Measurements from ENCODE around the gene MX1.

Gene MX1

DNA sequence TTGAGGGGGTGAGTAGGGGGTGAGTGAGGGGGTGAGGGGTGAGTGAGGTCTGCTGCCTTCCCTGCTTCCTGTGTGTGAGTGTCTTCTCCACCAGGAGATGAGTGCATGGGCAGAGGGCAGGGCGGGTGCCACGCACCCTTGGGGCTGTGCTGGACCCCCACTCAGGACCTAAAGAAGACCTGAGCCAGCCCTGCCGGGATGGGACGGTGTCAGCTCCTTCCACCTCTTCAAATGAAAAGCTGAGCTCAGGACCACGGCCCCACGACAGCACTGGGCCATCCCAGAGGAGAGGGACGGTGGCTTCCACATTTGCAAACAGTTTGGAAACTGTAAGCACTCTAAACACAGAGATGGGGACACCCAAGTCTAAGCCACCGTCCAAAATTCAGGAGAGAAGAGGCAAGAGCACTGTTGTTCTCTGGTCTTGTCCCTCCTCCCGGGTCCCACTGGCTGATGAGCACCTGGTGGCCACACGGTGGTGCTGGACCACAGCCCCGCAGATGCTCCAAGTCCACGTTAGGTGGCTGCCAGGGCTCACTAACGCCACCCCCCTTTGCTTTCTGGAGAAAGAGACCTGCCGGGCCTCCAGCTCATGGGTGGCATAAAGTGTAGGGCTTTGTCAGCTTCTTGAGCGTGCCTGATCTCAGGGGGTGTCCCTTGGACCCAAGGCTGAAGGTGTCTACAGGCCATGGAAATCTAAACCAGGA is 49.8 kb downstream of the MX1 start:
- peak in 1 of 2 experiments; percentile 5 for DNase-seq (ENCODE audit: low read depth in 1 of 2, low spot score in 1 of 2)
- no peak overlapping the region for H3K27ac ChIP-seq (replicated peaks)
- H3K4me3 ChIP-seq (replicated peaks; ENCODE audit: insufficient read depth, low read length) = no peak overlapping the region
- peaks cover 4% of the 10 kb centered on the region for H3K27me3 ChIP-seq (ENCODE audit: insufficient read depth, poor library complexity, severe bottlenecking)
- TF ChIP-seq, protein P1, sequence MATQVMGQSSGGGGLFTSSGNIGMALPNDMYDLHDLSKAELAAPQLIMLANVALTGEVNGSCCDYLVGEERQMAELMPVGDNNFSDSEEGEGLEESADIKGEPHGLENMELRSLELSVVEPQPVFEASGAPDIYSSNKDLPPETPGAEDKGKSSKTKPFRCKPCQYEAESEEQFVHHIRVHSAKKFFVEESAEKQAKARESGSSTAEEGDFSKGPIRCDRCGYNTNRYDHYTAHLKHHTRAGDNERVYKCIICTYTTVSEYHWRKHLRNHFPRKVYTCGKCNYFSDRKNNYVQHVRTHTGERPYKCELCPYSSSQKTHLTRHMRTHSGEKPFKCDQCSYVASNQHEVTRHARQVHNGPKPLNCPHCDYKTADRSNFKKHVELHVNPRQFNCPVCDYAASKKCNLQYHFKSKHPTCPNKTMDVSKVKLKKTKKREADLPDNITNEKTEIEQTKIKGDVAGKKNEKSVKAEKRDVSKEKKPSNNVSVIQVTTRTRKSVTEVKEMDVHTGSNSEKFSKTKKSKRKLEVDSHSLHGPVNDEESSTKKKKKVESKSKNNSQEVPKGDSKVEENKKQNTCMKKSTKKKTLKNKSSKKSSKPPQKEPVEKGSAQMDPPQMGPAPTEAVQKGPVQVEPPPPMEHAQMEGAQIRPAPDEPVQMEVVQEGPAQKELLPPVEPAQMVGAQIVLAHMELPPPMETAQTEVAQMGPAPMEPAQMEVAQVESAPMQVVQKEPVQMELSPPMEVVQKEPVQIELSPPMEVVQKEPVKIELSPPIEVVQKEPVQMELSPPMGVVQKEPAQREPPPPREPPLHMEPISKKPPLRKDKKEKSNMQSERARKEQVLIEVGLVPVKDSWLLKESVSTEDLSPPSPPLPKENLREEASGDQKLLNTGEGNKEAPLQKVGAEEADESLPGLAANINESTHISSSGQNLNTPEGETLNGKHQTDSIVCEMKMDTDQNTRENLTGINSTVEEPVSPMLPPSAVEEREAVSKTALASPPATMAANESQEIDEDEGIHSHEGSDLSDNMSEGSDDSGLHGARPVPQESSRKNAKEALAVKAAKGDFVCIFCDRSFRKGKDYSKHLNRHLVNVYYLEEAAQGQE (IDR thresholded peaks at IDR 0.05; ENCODE audit: insufficient replicate concordance, low read depth) = no peak
- TF ChIP-seq, protein P2, sequence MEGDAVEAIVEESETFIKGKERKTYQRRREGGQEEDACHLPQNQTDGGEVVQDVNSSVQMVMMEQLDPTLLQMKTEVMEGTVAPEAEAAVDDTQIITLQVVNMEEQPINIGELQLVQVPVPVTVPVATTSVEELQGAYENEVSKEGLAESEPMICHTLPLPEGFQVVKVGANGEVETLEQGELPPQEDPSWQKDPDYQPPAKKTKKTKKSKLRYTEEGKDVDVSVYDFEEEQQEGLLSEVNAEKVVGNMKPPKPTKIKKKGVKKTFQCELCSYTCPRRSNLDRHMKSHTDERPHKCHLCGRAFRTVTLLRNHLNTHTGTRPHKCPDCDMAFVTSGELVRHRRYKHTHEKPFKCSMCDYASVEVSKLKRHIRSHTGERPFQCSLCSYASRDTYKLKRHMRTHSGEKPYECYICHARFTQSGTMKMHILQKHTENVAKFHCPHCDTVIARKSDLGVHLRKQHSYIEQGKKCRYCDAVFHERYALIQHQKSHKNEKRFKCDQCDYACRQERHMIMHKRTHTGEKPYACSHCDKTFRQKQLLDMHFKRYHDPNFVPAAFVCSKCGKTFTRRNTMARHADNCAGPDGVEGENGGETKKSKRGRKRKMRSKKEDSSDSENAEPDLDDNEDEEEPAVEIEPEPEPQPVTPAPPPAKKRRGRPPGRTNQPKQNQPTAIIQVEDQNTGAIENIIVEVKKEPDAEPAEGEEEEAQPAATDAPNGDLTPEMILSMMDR (IDR thresholded peaks at IDR 0.05; ENCODE audit: insufficient read depth, low read length) = peak; percentile 12

DNA sequence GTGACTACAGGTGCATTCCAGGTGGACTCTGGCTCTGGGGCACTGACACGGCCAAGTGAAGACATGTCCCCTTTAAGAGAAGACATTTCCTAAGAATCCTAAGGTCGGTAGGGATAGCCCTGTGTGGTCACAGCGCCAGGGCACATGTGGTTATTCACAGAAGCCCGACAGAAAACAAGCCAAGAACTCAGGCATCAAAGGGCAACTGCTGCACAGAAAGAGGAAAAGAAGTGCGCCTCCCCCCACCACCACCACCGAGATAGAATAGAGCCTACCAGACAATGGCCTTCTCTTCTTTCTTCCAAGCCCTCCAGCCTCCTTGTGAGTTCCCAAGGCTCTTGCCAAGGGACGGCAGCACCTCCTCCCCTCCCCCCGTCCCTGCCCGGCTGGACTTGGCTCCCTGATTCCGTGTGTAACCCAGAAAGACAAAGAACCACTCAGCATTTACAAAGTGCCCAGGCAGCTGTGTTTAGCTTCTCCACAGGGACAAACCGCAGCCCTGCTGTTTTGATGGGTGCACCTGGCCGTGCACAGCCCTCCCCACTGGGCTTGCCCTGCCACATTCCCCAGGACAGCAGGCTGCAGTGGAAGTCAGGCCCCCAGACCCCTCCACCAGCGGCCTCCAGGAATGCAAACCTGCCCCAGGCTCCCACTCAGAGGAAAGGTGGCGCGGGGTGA is 51.7 kb downstream of the MX1 start:
- no peak overlapping the region for H3K4me3 ChIP-seq (replicated peaks; ENCODE audit: insufficient read depth, low read length)
- H3K27ac ChIP-seq (replicated peaks) = no peak overlapping the region
- peaks cover 4% of the 10 kb centered on the region for H3K27me3 ChIP-seq (ENCODE audit: insufficient read depth, poor library complexity, severe bottlenecking)
- TF ChIP-seq GABPA (IDR thresholded peaks at IDR 0.05; ENCODE audit: low read depth) (no peak), SPI1 (IDR thresholded peaks at IDR 0.05; ENCODE audit: borderline replicate concordance, low read depth) (no peak), POLR2AphosphoS5 (IDR thresholded peaks at IDR 0.05; ENCODE audit: low read depth) (no peak)
- TF ChIP-seq, protein P2 (IDR thresholded peaks at IDR 0.05; ENCODE audit: insufficient read depth, low read length) = no peak
- TF ChIP-seq, protein P1 (IDR thresholded peaks at IDR 0.05; ENCODE audit: insufficient replicate concordance, low read depth) = no peak
- DNase-seq (ENCODE audit: low read depth in 1 of 2, low spot score in 1 of 2) = no peak

DNA sequence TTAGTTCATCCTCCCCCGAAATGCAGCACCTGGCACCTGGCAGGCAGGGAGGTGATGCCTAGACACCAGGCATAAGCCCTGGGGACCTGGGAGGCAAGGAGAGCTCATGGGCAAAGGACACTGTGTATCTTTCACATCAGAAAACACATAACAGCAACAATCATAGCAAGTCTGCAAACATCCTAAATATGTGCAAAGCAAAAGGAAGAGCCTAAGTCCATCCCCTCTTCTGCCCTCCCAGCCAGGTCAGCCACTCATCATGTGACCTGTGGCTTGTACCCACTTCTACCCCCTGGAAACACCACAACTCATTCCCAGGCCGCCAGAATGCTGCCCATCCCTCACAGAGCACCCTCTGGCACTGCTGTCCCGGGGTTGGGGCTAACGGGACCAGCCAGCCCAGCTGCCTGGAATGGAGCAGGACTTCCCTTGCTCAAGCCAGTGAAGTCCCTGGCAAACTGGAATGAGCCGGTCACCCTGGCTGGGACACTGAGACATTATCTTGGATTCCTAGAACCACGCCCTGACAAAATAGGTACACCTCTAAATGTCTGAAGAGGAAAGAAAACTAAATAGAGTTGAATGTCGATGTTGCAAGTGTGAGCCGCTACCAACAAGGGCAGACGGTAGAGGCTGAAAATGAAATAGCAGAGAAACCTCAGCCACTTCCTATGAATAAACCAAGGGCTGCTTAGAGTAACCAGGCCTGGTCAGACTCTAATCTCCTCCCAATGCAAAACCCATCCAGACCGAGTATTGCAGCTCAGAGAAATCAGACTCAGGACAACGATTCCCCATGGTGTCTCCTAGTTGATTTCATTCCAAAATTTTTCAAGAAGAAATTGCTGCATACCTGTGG is 52.5 kb downstream of the MX1 start:
- Histone ChIP-seq H3K27ac (replicated peaks) (no peak overlapping the region), H3K27me3 (ENCODE audit: insufficient read depth, poor library complexity, severe bottlenecking) (peaks cover 4% of the 10 kb centered on the region), H3K4me3 (replicated peaks; ENCODE audit: insufficient read depth, low read length) (no peak overlapping the region)
- TF ChIP-seq, protein P2 (IDR thresholded peaks at IDR 0.05; ENCODE audit: insufficient read depth, low read length) = no peak
- TF ChIP-seq GABPA (IDR thresholded peaks at IDR 0.05; ENCODE audit: low read depth) (no peak), POLR2AphosphoS5 (IDR thresholded peaks at IDR 0.05; ENCODE audit: low read depth) (no peak), SPI1 (IDR thresholded peaks at IDR 0.05; ENCODE audit: borderline replicate concordance, low read depth) (no peak)
- TF ChIP-seq, protein P1 (IDR thresholded peaks at IDR 0.05; ENCODE audit: insufficient replicate concordance, low read depth) = no peak
- no peak for DNase-seq (ENCODE audit: low read depth in 1 of 2, low spot score in 1 of 2)
